Upper lobe of left lung (tissue), 6 donors: Measurements from ENCODE around the gene ELAVL1. TPM values are rescaled to one million over a fixed set of nuclear protein-coding genes. Genes with fewer than 3 reads are reported as not detected.
A peak's percentile ranks its signal among the peaks of the same experiment; 100 is the strongest.

ENCODE experiments used
- ATAC-seq, 2 donors: fragments of 200-7000 bp; cut with Tn5 transposase; one replicate each; pipeline ENCODE4 v1.9.1; 2022; ENCODE audit warnings: mild to moderate bottlenecking in 2 of 2, moderate library complexity in 2 of 2; ENCODE audit not compliant: low FRiP score in 2 of 2
- DNase-seq, 2 donors: peaks; one replicate each; pipeline ENCODE4 v3.0.0-alpha.2; 2019 to 2020
- H3K27ac ChIP-seq, 4 donors: fragments of 200-600 bp; sonication (generic); one replicate each; pipeline ENCODE4 v1.5.1; 2016 to 2019
- H3K27me3 ChIP-seq, 4 donors: fragments of 200-600 bp; sonication (generic); one replicate each; pipeline ENCODE4 v1.5.1; 2017 to 2019
- H3K36me3 ChIP-seq, 4 donors: fragments of 200-600 bp; sonication (generic); one replicate each; pipeline ENCODE4 v1.5.1; 2016 to 2019
- H3K4me1 ChIP-seq, 4 donors: fragments of 200-600 bp; sonication (generic); one replicate each; pipeline ENCODE4 v1.5.1; 2018 to 2019
- H3K4me3 ChIP-seq, 4 donors: fragments of 200-600 bp; sonication (generic); one replicate each; pipeline ENCODE4 v1.5.1; 2017 to 2019; ENCODE audit warnings: mild to moderate bottlenecking in 2 of 4, moderate library complexity in 1 of 4
- H3K9me3 ChIP-seq, 4 donors: fragments of 200-600 bp; sonication (generic); one replicate each; pipeline ENCODE4 v1.5.1; 2018 to 2019
- CTCF ChIP-seq, 6 experiments: fragments of 450-650 bp in 4 of 6; fragments of 200-600 bp in 2 of 6; sonication (generic) in 2 of 6; IDR thresholded peaks; one replicate each; pipeline ENCODE4 v1.5.1; 2016 to 2019; ENCODE audit warnings: antibody characterized with exemption in 6 of 6
- EP300 ChIP-seq, 4 donors: sonication (generic); formaldehyde crosslinking; IDR thresholded peaks; one replicate each; pipeline ENCODE4 v1.5.1; 2017; ENCODE audit warnings: antibody characterized with exemption in 4 of 4, control low read depth in 2 of 4
- POLR2A ChIP-seq, 4 donors: fragments of 450-650 bp; IDR thresholded peaks; one replicate each; pipeline ENCODE4 v1.5.1; 2016 to 2017; ENCODE audit warnings: antibody characterized with exemption in 4 of 4, mild to moderate bottlenecking in 2 of 4
- POLR2AphosphoS5 ChIP-seq, 2 donors: sonication (generic); formaldehyde crosslinking; IDR thresholded peaks; one replicate each; pipeline ENCODE4 v1.5.1; 2017; ENCODE audit warnings: antibody characterized with exemption in 2 of 2
- WGBS, 2 donors: methylation state at CpG; one replicate each; pipeline ENCODE4 v1.1.5; 2017 to 2018; 5-methylcytosine and 5-hydroxymethylcytosine counted together
- total RNA-seq, 6 donors: library from RNA; depleted of rRNA in 4 of 6; stranded (reverse); fragments of >200 nt in 4 of 6; gene quantifications; one replicate each; pipeline versions ENCODE4 v1.1.0 to v1.2.1, GENCODE V29; 2016 to 2021
- donor health status: DM: no; HTN: no; CAD: no; lungs with moderate emphysema.
- donor health status: DM: no; HTN: yes; CAD: no; lungs with severe emphysema.

The ELAVL1 gene
- total RNA-seq, 6 donors from 2014 or later, result 21.0 to 71.1 (median 36.1) TPM

GRCh38 chr19:7928741-7929701 lies 76.4 kb downstream of the ELAVL1 start:
- H3K9me3 ChIP-seq, result no peaks in the 10 kb centered on the region
- peaks cover 12 to 37% (median 20%) of the 10 kb centered on the region in 4 donors for H3K4me1 ChIP-seq
- WGBS, 2 donors, result 68 to 80% methylated on average over 14 to 24 of the region's 24 CpGs
- H3K27me3 ChIP-seq, result peaks cover 0 to 5% (median 0%) of the 10 kb centered on the region in 4 donors
- TF ChIP-seq POLR2A (IDR thresholded peaks at IDR 0.05) (no peak), CTCF (IDR thresholded peaks at IDR 0.05) (peak in 3 of 6 experiments; percentile 24 to 27 (median 25))
- H3K4me3 ChIP-seq, result no peak overlapping the region
- DNase-seq (peak in 1 of 2 donors; percentile 85), ATAC-seq (peak in 1 of 2 donors; percentile 35)
- H3K27ac ChIP-seq, result peak overlapping the region; percentile 30 to 71 (median 56)
- H3K36me3 ChIP-seq, result peaks cover 22 to 44% (median 36%) of the 10 kb centered on the region in 4 donors

GRCh38 chr19:7928334-7928706 lies 77.1 kb downstream of the ELAVL1 start:
- Histone ChIP-seq H3K9me3 (no peaks in the 10 kb centered on the region), H3K36me3 (peaks cover 17 to 37% (median 30%) of the 10 kb centered on the region in 4 donors), H3K27me3 (peaks cover 0 to 5% (median 0%) of the 10 kb centered on the region in 4 donors), H3K27ac (peak overlapping the region; percentile 22 to 71 (median 42)), H3K4me1 (peaks cover 12 to 37% (median 20%) of the 10 kb centered on the region in 4 donors), H3K4me3 (no peak overlapping the region)
- ATAC-seq (no peak), DNase-seq (no peak)
- TF ChIP-seq EP300 (IDR thresholded peaks at IDR 0.05), result no peak
- TF ChIP-seq POLR2AphosphoS5 (IDR thresholded peaks at IDR 0.05), result no peak
- TF ChIP-seq POLR2A (IDR thresholded peaks at IDR 0.05), result no peak
- TF ChIP-seq CTCF (IDR thresholded peaks at IDR 0.05), result no peak
- WGBS, 2 donors, result 76 to 77% methylated on average over 9 of the region's 9 CpGs

GRCh38 chr19:7927605-7928333 lies 77.7 kb downstream of the ELAVL1 start:
- H3K4me1 ChIP-seq, result peaks cover 12 to 37% (median 20%) of the 10 kb centered on the region in 4 donors
- H3K36me3 ChIP-seq, result peaks cover 11 to 34% (median 30%) of the 10 kb centered on the region in 4 donors
- TF ChIP-seq CTCF (IDR thresholded peaks at IDR 0.05), result no peak
- no peak for TF ChIP-seq EP300 (IDR thresholded peaks at IDR 0.05)
- no peak for TF ChIP-seq POLR2AphosphoS5 (IDR thresholded peaks at IDR 0.05)
- TF ChIP-seq POLR2A (IDR thresholded peaks at IDR 0.05), result no peak
- peaks cover 0 to 5% (median 0%) of the 10 kb centered on the region in 4 donors for H3K27me3 ChIP-seq
- peak in 1 of 2 donors; percentile 81 for DNase-seq
- ATAC-seq, result no peak
- 90 to 100% methylated on average over 3 to 23 of the region's 23 CpGs for WGBS, 2 donors
- H3K27ac ChIP-seq, result peak overlapping the region in 3 of 4 donors; percentile 22 to 71 (median 54)
- H3K4me3 ChIP-seq, result no peak overlapping the region
- H3K9me3 ChIP-seq, result no peaks in the 10 kb centered on the region

GRCh38 chr19:7926727-7927604 lies 78.5 kb downstream of the ELAVL1 start:
- peaks cover 5 to 34% (median 28%) of the 10 kb centered on the region in 4 donors for H3K36me3 ChIP-seq
- no peak for TF ChIP-seq POLR2AphosphoS5 (IDR thresholded peaks at IDR 0.05)
- TF ChIP-seq CTCF (IDR thresholded peaks at IDR 0.05), result no peak
- TF ChIP-seq POLR2A (IDR thresholded peaks at IDR 0.05), result no peak
- no peak for TF ChIP-seq EP300 (IDR thresholded peaks at IDR 0.05)
- ATAC-seq, result no peak
- 71 to 83% methylated on average over 9 to 32 of the region's 32 CpGs for WGBS, 2 donors
- peaks cover 14 to 39% (median 26%) of the 10 kb centered on the region in 4 donors for H3K4me1 ChIP-seq
- peak in 1 of 2 donors; percentile 84 for DNase-seq
- peaks cover 0 to 5% (median 0%) of the 10 kb centered on the region in 4 donors for H3K27me3 ChIP-seq
- peak overlapping the region in 1 of 4 donors; percentile 54 for H3K4me3 ChIP-seq
- H3K9me3 ChIP-seq, result no peaks in the 10 kb centered on the region
- peak overlapping the region in 1 of 4 donors; percentile 60 for H3K27ac ChIP-seq
